ENCODE results near the gene LCN6. TPM values are rescaled to one million over a fixed set of nuclear protein-coding genes. Genes with fewer than 3 reads are reported as not detected.

LCN6 gene
- total RNA-seq, 1 experiment from 2014 or later, result not detected

- TF ChIP-seq ARID4B (CRISPR knock-in tag; IDR thresholded peaks at IDR 0.05; ENCODE audit: borderline replicate concordance) (0 out of 2 replicates have a peak, but pooled peaks have one; percentile 16), NFE2L1 (CRISPR knock-in tag; IDR thresholded peaks at IDR 0.05) (no peak)
These were observed 19.7 kb downstream of the LCN6 start (continued) for GRCh38 chr9:136728548-136729123.

GRCh38 chr9:136728080-136728547, 20.2 kb downstream of the LCN6 start:
- ChIA-PET CTCF (interaction anchor here (0.7 to 3.4 kb wide), 20 partner anchors 8 to 382 kb away, joined by 3 to 40 read pairs (median 6); partner anchors contain the start of genes AGPAT2, LCN10, LCN15 and LCN8), POLR2A (interaction anchor here (1.0 to 1.3 kb wide), 5 partner anchors 8 to 513 kb away, joined by 3 read pairs; partner anchors contain the start of gene TUBB4B)
- Mint-ChIP-seq H3K27me3 (ENCODE audit: low read depth) (no peaks in the 10 kb centered on the region), H3K36me3 (peaks cover 36% of the 10 kb centered on the region), H3K9me3 (no peaks in the 10 kb centered on the region), H3K27ac (no peak overlapping the region), H3K4me3 (peak overlapping the region; percentile 99; the same call in 1 of the 2 replicates), H3K4me1 (peaks cover 21% of the 10 kb centered on the region)
- peak; percentile 6 for ATAC-seq
- DNase-seq (ENCODE audit: low spot score), result peak; percentile 80
- TF ChIP-seq AFF4 (CRISPR knock-in tag; IDR thresholded peaks at IDR 0.05; ENCODE audit: borderline replicate concordance), result no peak
- TF ChIP-seq MAX (CRISPR knock-in tag; IDR thresholded peaks at IDR 0.05), result peak; percentile 92
- no peak; the same call in 1 of the 2 replicates for TF ChIP-seq OVOL2 (CRISPR knock-in tag; IDR thresholded peaks at IDR 0.05; ENCODE audit: borderline replicate concordance)
- no peak for TF ChIP-seq MXD4 (CRISPR knock-in tag; IDR thresholded peaks at IDR 0.05; ENCODE audit: borderline replicate concordance)
- TF ChIP-seq IRF2 (CRISPR knock-in tag; IDR thresholded peaks at IDR 0.05; ENCODE audit: borderline replicate concordance, low read depth), result no peak
- TF ChIP-seq TCF7 (CRISPR knock-in tag; IDR thresholded peaks at IDR 0.05; ENCODE audit: low read depth), result 0 out of 2 replicates have a peak, but pooled peaks have one; percentile 23
- peak; percentile 79 for TF ChIP-seq HMGXB4 (CRISPR knock-in tag; IDR thresholded peaks at IDR 0.05)
- TF ChIP-seq E2F5 (CRISPR knock-in tag; IDR thresholded peaks at IDR 0.05), result peak; percentile 19; the same call in 1 of the 2 replicates
- peak; percentile 95; the same call in 1 of the 2 replicates for TF ChIP-seq CBFB (CRISPR knock-in tag; IDR thresholded peaks at IDR 0.05; ENCODE audit: low read depth)
- no peak; the same call in 1 of the 2 replicates for TF ChIP-seq CREB1 (CRISPR knock-in tag; IDR thresholded peaks at IDR 0.05)
- TF ChIP-seq MYBL2 (CRISPR knock-in tag; IDR thresholded peaks at IDR 0.05), result no peak; the same call in 1 of the 2 replicates
- no peak for TF ChIP-seq FOXJ3 (CRISPR knock-in tag; IDR thresholded peaks at IDR 0.05; ENCODE audit: borderline replicate concordance)
- TF ChIP-seq TEAD1 (CRISPR knock-in tag; IDR thresholded peaks at IDR 0.05), result peak; percentile 83
- TF ChIP-seq IRF1 (CRISPR knock-in tag; IDR thresholded peaks at IDR 0.05), result no peak
- 0 out of 2 replicates have a peak, but pooled peaks have one; percentile 53 for TF ChIP-seq E2F4 (CRISPR knock-in tag; IDR thresholded peaks at IDR 0.05; ENCODE audit: borderline replicate concordance, low read depth)
- peak; percentile 63; the same call in 1 of the 2 replicates for TF ChIP-seq RELA (CRISPR knock-in tag; IDR thresholded peaks at IDR 0.05; ENCODE audit: borderline replicate concordance)
- no peak; the same call in 1 of the 2 replicates for TF ChIP-seq NFATC4 (CRISPR knock-in tag; IDR thresholded peaks at IDR 0.05)

Measured in WTC11 (cell line).